ENCODE data around the gene FOXE1. TPM values are rescaled to one million over a fixed set of nuclear protein-coding genes. Genes with fewer than 3 reads are reported as not detected.
A peak's percentile ranks its signal among the peaks of the same experiment; 100 is the strongest.

The FOXE1 gene
- total RNA-seq, 2 donors from 2014 or later, result not detected

- Histone ChIP-seq H3K27me3 (no peaks in the 10 kb centered on the region), H3K27ac (no peak overlapping the region), H3K9me3 (no peaks in the 10 kb centered on the region), H3K4me1 (peaks cover 4% of the 10 kb centered on the region), H3K36me3 (replicated peaks in 1 of 2; ENCODE audit: insufficient read depth in 1 of 2, low read depth in 2 of 2) (no peaks in the 10 kb centered on the region), H3K4me3 (no peak overlapping the region)
- DNase-seq (peak in 2 of 4 donors; percentile 26 to 33), ATAC-seq (peak; percentile 80)
- intact Hi-C loops (cut with DNase I), result no loop called here
- TF ChIP-seq POLR2A (IDR thresholded peaks at IDR 0.05), result no peak
- TF ChIP-seq, protein P1, sequence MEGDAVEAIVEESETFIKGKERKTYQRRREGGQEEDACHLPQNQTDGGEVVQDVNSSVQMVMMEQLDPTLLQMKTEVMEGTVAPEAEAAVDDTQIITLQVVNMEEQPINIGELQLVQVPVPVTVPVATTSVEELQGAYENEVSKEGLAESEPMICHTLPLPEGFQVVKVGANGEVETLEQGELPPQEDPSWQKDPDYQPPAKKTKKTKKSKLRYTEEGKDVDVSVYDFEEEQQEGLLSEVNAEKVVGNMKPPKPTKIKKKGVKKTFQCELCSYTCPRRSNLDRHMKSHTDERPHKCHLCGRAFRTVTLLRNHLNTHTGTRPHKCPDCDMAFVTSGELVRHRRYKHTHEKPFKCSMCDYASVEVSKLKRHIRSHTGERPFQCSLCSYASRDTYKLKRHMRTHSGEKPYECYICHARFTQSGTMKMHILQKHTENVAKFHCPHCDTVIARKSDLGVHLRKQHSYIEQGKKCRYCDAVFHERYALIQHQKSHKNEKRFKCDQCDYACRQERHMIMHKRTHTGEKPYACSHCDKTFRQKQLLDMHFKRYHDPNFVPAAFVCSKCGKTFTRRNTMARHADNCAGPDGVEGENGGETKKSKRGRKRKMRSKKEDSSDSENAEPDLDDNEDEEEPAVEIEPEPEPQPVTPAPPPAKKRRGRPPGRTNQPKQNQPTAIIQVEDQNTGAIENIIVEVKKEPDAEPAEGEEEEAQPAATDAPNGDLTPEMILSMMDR (IDR thresholded peaks at IDR 0.05), result no peak
- WGBS, 2 donors, result 32 to 35% methylated on average over 2 of the region's 2 CpGs
These were observed 44.1 kb upstream of the FOXE1 start for GRCh38 chr9:97808972-97809371.

GRCh38 chr9:97809666-97810344 lies 43.2 kb upstream of the FOXE1 start:
- ATAC-seq, result no peak
- no peak for DNase-seq
- Histone ChIP-seq H3K9me3 (no peaks in the 10 kb centered on the region), H3K4me3 (no peak overlapping the region), H3K27me3 (no peaks in the 10 kb centered on the region), H3K36me3 (replicated peaks in 1 of 2; ENCODE audit: insufficient read depth in 1 of 2, low read depth in 2 of 2) (no peaks in the 10 kb centered on the region), H3K4me1 (peaks cover 4% of the 10 kb centered on the region), H3K27ac (no peak overlapping the region)
- WGBS, 2 donors, result 69 to 77% methylated on average over 5 of the region's 5 CpGs
- TF ChIP-seq, protein P1 (IDR thresholded peaks at IDR 0.05), result no peak
- no peak for TF ChIP-seq POLR2A (IDR thresholded peaks at IDR 0.05)
- intact Hi-C loops (cut with DNase I), result no loop called here

GRCh38 chr9:97811533-97812246 lies 41.3 kb upstream of the FOXE1 start:
- peaks cover 4% of the 10 kb centered on the region for H3K4me1 ChIP-seq
- 47 to 62% methylated on average over 7 of the region's 7 CpGs for WGBS, 2 donors
- no peak for TF ChIP-seq POLR2A (IDR thresholded peaks at IDR 0.05)
- TF ChIP-seq, protein P1 (IDR thresholded peaks at IDR 0.05), result no peak
- no peaks in the 10 kb centered on the region for H3K9me3 ChIP-seq
- H3K27ac ChIP-seq, result no peak overlapping the region
- no peaks in the 10 kb centered on the region for H3K27me3 ChIP-seq
- no peak for ATAC-seq
- no peak overlapping the region for H3K4me3 ChIP-seq
- DNase-seq, result no peak
- intact Hi-C loops (cut with DNase I), result no loop called here
- no peaks in the 10 kb centered on the region for H3K36me3 ChIP-seq (replicated peaks in 1 of 2; ENCODE audit: insufficient read depth in 1 of 2, low read depth in 2 of 2)

GRCh38 chr9:97812247-97812543 lies 40.8 kb upstream of the FOXE1 start:
- Histone ChIP-seq H3K27me3 (no peaks in the 10 kb centered on the region), H3K4me3 (no peak overlapping the region), H3K9me3 (no peaks in the 10 kb centered on the region), H3K36me3 (replicated peaks in 1 of 2; ENCODE audit: insufficient read depth in 1 of 2, low read depth in 2 of 2) (no peaks in the 10 kb centered on the region), H3K4me1 (peaks cover 4% of the 10 kb centered on the region), H3K27ac (no peak overlapping the region)
- TF ChIP-seq POLR2A (IDR thresholded peaks at IDR 0.05), result no peak
- TF ChIP-seq, protein P1 (IDR thresholded peaks at IDR 0.05), result no peak
- intact Hi-C loops (cut with DNase I), result no loop called here
- DNase-seq (no peak), ATAC-seq (no peak)
- WGBS, 2 donors, result 40 to 41% methylated on average over 2 of the region's 2 CpGs

- Histone ChIP-seq H3K27ac (no peak overlapping the region), H3K4me3 (no peak overlapping the region), H3K27me3 (no peaks in the 10 kb centered on the region), H3K36me3 (replicated peaks in 1 of 2; ENCODE audit: insufficient read depth in 1 of 2, low read depth in 2 of 2) (no peaks in the 10 kb centered on the region), H3K9me3 (no peaks in the 10 kb centered on the region), H3K4me1 (peaks cover 4% of the 10 kb centered on the region)
- intact Hi-C loops (cut with DNase I), result no loop called here
- DNase-seq, result no peak
- ATAC-seq, result no peak
- no peak for TF ChIP-seq POLR2A (IDR thresholded peaks at IDR 0.05)
- TF ChIP-seq, protein P1 (IDR thresholded peaks at IDR 0.05), result no peak
These were observed 40.0 kb upstream of the FOXE1 start for GRCh38 chr9:97813072-97813471.

Data from body of pancreas (tissue), 4 donors.